Astrocyte of the spinal cord (primary cell): ENCODE results near the gene ATXN1.

ENCODE experiments used
- DNase-seq: peaks from one replicate; pipeline ENCODE4 v3.0.0; 2011; ENCODE audit warnings: low read depth, low spot score
- H3K4me3 ChIP-seq: 2 replicates; pipeline ENCODE4 v1.5.1; 2011; ENCODE audit warnings: low read depth, mild to moderate bottlenecking, low read length, moderate library complexity
- CTCF ChIP-seq: IDR thresholded peaks from 2 replicates; pipeline ENCODE4 v1.5.1; 2012; ENCODE audit warnings: low read depth, mild to moderate bottlenecking, low read length, inconsistent platforms
- in situ Hi-C: cut with HindIII; loops from 2 replicates; pipeline ENCODE4 v1.10.0; 2017; ENCODE audit warnings: low sequenced_read_pairs

The ATXN1 gene

GRCh38 chr6:16511723-16512489 is 249.4 kb downstream of the ATXN1 start:
- in situ Hi-C loops = no loop called here
- H3K4me3 ChIP-seq = no peak overlapping the region
- DNase-seq = no peak
- TF ChIP-seq CTCF = no peak

- in situ Hi-C loops = no loop called here
- peak; percentile 57 for DNase-seq
- peak; percentile 71 for TF ChIP-seq CTCF
- H3K4me3 ChIP-seq = no peak overlapping the region
Observed at GRCh38 chr6:16511040-16511660, 250.1 kb downstream of the ATXN1 start.

- no peak overlapping the region for H3K4me3 ChIP-seq
- no peak for TF ChIP-seq CTCF
- in situ Hi-C loops = no loop called here
- DNase-seq = no peak
Observed at GRCh38 chr6:16510245-16510644, 251.0 kb downstream of the ATXN1 start.

- no peak for DNase-seq
- no peak overlapping the region for H3K4me3 ChIP-seq
- in situ Hi-C loops = no loop called here
- no peak for TF ChIP-seq CTCF
Observed at GRCh38 chr6:16508959-16509358, 252.3 kb downstream of the ATXN1 start.

- in situ Hi-C loops = no loop called here
- DNase-seq = peak; percentile 72
Observed at GRCh38 chr6:16505711-16506357, 255.4 kb downstream of the ATXN1 start.

GRCh38 chr6:16504609-16505008 is 256.7 kb downstream of the ATXN1 start:
- no peak overlapping the region for H3K4me3 ChIP-seq
- DNase-seq = no peak
- TF ChIP-seq CTCF = no peak
- in situ Hi-C loops = no loop called here

More at GRCh38 chr6:16505711-16506357, 255.4 kb downstream of the ATXN1 start:
- TF ChIP-seq CTCF = no peak
- no peak overlapping the region for H3K4me3 ChIP-seq
